ENCODE results near the gene SLC25A1.
"Not testable (repeated sequence)": the region's sequence is repeated elsewhere in the genome, so short reads cannot be mapped to it uniquely, and the experiment has no call there.

SLC25A1 gene

GRCh38 chr22:19204640-19205039, 26.1 kb upstream of the SLC25A1 start:
- no peak for DNase-seq

GRCh38 chr22:19203834-19204233, 25.3 kb upstream of the SLC25A1 start:
- no peak for DNase-seq

- not testable (repeated sequence) for DNase-seq
Observed at GRCh38 chr22:19202799-19203186, 24.3 kb upstream of the SLC25A1 start.

GRCh38 chr22:19201869-19202798, 23.6 kb upstream of the SLC25A1 start:
- DNase-seq: no peak

- no peak for DNase-seq
Observed at GRCh38 chr22:19201130-19201868, 22.8 kb upstream of the SLC25A1 start.

GRCh38 chr22:19199479-19199878, 20.9 kb upstream of the SLC25A1 start:
- no peak for DNase-seq

GRCh38 chr22:19197997-19198865, 19.7 kb upstream of the SLC25A1 start:
- no peak for DNase-seq

- DNase-seq: no peak
Observed at GRCh38 chr22:19196841-19197612, 18.5 kb upstream of the SLC25A1 start.

GRCh38 chr22:19195796-19196731, 17.5 kb upstream of the SLC25A1 start:
- no peak for DNase-seq

- DNase-seq: no peak
Observed at GRCh38 chr22:19194766-19195536, 16.4 kb upstream of the SLC25A1 start.

GRCh38 chr22:19193879-19194278, 15.3 kb upstream of the SLC25A1 start:
- DNase-seq: no peak

- no peak for DNase-seq
Observed at GRCh38 chr22:19187716-19188563, 9.4 kb upstream of the SLC25A1 start.

GRCh38 chr22:19184276-19184997, 5.9 kb upstream of the SLC25A1 start:
- DNase-seq: no peak

- DNase-seq: no peak
Observed at GRCh38 chr22:19183216-19183615, 4.7 kb upstream of the SLC25A1 start.

- DNase-seq: no peak
Observed at GRCh38 chr22:19182472-19183157, 4.1 kb upstream of the SLC25A1 start.

- no peak for DNase-seq
Observed at GRCh38 chr22:19181786-19182471, 3.4 kb upstream of the SLC25A1 start.

- no peak for DNase-seq
Observed at GRCh38 chr22:19180740-19181410, 2.3 kb upstream of the SLC25A1 start.

Data from femur (tissue), 1 donor.